Putamen (tissue), 1 donor: ENCODE results near the gene CLIC1.

Experiments used
- DNase-seq: peaks from one replicate; pipeline ENCODE4 v3.0.0-alpha.2; 2016; ENCODE audit warnings: low spot score

CLIC1 gene

GRCh38 chr6:31737991-31738979 is 2.0 kb upstream of the CLIC1 start:
- no peak for DNase-seq

GRCh38 chr6:31737315-31737990 is 1.1 kb upstream of the CLIC1 start:
- DNase-seq = no peak

GRCh38 chr6:31736768-31737314 is 511 bp upstream of the CLIC1 start:
- no peak for DNase-seq

DNA sequence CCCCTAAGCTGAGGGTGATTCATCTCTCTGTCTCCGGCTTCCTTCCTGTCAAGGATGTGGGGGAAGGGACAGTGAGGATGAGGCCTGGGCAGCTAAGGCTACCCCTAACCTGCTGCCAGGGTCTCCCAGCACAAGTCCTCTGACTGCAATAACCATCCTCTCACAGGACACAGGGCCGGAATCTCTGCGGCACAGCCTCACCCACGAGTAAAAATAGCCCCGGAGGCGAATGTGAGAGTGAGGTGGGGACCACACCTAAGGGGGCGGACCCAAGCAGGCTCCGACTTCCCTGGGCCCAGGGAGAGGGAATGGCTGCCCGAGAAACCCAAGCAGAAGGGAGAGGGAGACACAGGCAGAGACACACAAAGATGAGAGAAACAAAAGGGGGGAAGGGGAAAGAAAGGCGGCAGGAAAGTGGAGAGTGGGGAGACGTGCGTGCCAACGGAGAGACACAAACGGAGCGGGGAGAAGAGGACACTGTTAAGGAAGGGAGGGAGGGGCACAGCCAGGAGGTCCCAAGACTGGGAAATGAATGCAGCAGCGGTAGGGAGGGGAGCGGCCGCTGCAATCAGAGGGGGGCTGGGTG is 1.4 kb downstream of the CLIC1 start:
- DNase-seq = no peak

DNA sequence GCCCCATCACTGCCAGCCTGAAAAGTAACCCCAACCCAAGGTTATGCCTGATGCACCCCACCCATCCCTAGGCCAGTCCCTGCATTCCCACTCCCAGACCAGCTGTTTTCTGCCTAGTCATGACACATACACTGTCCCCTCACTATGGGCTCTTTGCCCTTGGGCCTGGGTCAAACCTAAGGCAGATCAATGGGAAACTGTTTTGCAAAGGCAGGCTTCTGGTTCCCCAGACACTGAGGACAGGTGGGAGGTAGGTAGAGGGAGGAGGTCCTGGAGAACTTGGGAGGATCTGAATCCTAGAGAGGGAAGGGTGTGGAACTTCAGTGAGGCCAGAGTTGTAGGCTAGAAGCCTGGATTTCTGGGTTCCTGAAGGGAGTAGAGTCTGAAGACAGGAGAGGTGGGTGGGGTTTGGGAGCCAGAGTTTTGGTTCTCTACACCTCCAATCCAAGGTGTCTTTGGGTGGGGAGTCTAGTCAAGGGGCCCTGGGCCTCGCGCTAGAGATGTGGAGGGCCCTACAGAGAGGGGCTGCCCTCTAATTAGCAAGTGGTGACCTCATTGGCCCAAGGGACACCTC is 2.0 kb downstream of the CLIC1 start:
- no peak for DNase-seq

DNA sequence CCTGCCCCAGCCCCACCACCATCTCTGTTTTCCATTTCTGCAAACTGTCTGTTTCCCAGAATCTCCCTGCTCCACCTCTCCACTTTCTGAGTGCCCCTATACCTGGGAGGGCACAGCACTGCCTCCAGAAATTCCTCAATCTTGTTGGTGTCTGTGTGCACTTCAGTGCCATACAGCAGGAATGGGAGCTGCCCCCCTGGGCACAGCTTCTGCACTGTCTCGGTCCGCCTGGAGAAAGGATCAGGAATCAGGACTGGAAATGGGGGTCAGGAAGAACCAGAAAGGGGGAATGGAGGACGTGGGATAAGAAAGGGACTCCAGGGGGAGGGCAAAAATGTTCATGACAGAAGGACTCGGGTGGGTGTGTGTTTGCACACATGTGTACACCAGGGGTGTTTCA is 2.6 kb downstream of the CLIC1 start:
- no peak for DNase-seq

GRCh38 chr6:31732029-31732428 is 4.3 kb downstream of the CLIC1 start:
- no peak for DNase-seq

DNA sequence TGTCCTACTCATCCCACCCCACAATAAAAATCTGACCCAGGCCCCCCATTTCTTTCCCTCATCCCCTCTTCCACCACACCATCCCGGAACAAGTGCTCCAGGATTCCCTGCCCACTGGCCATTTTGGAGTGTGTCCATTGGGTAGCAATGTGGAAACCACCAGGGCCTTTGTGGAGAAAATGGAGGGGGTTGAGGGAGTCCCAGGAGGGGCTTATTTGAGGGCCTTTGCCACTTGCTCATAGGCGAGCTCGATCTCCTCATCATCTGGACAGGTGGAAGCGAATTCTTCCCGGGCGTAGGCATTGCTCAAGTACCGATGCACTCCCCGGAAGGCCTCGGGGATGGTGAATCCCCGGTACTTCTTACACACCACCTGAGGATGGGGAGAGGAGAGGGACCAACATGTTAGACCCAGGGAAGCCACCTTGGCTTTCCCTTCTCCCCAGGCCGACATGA is 5.7 kb downstream of the CLIC1 start:
- DNase-seq = no peak

DNA sequence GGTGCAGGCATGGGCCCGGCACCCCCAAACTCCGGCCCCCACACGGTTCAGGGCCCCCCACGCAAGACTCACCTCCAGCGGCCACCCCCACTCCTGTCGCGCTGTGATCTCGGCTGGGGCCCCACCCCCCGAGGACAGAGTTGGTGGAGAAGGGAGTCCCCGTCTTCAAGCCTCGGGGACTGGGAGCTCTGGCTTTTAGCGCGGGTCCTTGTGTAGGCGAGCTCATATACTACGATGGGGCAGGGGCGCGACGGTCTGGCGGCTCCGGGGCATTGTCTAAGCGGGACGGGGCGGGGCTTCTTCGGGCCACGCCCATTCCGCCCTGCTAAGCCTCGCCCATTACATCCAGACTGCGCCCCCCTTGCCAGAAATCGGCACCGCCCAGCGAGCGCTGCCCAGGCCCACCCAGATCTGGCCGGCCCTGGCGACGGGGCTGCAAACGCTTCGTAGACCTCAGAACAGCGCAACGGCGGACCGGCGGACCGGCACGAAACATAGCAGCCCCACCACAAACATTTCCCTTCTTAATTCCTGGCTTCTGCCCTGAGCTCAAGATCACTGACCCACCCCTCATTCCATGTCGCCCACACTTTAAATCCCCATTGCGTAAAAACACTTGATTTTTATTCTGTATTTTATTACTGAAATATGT is 6.2 kb downstream of the CLIC1 start:
- peak; percentile 70 for DNase-seq

- DNase-seq = peak; percentile 79
Observed at GRCh38 chr6:31729515-31729978, 6.8 kb downstream of the CLIC1 start.

DNA sequence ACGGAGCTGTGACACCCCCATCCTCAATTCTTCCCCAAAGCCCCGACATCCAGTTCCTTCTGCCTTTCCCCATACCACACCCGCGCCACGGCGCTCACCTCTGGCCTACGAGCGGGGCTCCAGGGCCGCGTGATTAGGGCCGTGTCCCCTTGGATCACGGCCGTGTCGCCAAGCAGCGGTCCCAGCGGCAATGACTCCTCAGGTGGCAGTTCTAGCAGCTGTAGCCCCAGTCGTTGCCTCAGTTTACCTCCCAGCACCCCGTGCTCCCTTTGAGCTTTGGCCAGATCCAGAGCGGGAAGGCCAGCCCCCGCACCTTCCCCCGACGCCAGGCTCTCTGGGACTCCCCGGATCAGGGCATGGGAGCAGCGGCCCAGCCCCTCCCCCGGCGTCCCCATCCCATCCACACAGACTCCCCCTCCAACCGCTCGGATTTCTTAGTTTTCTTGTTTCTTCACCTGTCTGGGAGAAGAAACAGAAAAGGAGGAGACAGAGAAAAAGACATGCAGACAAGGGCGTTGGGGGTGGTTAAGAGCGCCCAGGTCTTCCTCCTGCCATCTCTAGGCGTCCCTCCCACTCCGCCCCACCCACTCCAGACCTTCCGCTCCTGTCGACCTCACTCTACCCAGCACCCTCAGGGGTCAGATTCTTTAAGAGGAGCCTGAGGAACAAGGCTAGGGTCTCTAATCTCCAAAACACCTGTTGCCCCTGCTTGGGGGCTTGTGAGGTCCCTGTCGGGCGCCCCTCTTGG is 7.4 kb downstream of the CLIC1 start, which contains the start of gene DDAH2:
Gene DDAH2 (minus strand): TSS at position 533 of the 748 bp plus-strand sequence. CDS start 138 bp downstream, at position 395.
- DNase-seq = no peak

DNA sequence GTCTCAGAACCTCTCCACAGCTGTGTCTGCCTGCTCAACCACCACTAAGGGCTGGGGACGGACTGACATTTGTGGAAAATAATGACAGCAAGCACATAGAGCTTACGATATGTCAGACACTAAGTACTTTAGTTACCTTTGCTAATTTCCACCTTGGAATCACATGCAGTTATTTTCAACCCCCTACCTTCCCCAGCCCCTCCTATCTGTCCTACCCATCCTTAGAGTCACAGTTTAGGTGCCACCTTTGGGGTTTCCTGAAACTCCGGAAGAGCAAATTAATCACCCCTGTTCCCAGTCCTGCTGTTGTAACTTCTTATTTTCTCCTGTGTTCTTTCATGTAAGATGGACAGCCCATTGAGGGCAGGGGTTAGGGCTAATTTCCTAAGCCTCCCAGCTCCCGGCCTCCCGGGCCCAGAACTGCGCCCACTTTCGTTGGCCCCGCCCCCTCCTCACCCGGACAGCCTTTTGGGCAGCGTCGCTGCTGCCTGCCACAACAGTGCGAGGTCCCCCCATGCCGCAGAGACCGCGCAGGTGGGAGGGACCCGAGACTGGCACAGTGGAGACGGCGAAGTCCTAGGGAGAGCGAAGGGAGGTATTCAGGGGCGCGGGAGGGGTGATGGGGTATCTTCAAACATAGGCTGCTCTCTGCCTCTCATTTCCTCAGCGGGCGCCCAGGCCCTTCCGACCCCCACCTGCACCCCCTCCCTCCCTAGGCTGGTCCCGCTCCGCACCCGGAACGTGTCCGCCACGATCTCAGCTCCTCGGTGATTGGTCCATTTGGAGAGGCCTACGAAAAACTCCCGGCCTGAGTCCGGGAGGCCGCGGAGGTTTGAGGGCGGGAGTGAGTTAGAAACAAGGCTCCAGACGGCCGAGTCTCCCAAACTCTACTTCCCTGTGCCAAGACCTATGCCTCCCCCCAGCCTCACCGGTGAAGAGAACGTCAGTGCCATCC is 8.3 kb downstream of the CLIC1 start:
- no peak for DNase-seq

GRCh38 chr6:31727034-31727716 is 9.2 kb downstream of the CLIC1 start:
- no peak for DNase-seq

DNA sequence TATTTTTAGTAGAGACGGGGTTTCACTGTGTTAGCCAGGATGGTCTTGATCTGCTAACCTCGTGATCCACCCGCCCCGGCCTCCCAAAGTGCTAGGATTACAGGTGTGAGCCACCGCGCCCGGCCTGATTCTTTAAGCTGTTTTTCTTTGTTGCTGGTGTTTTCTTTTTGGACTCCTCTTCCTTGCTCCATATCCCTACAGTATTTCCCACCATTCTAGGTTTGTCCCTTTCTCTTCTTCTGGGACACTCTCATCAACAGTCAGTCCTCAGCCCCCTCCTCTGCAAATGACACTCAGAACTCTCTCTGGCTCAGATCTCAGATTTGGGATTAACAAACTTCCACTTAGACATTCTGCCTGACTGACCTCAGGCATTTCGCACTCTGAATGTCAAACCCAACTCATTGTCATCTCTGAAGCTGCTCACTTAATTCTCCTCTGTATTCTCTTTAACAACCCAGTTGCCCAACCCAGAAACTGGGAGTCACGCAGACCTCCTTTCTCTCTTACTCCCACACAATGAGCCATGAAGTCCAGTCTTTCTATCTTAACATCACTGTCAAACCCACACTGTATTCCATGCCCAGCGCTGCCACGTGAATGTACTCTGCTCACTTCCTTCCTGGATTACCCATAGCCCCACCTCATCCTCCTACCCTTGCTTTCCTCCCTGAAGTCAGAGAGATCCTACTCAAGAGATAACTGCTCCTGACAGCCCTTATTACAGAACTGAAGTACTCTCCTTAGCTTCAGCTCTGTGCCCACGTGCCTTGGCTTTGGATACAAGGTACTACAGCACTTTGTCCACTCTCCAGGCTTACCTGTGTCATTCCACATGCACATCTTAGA is 10.6 kb downstream of the CLIC1 start:
- DNase-seq = no peak

DNA sequence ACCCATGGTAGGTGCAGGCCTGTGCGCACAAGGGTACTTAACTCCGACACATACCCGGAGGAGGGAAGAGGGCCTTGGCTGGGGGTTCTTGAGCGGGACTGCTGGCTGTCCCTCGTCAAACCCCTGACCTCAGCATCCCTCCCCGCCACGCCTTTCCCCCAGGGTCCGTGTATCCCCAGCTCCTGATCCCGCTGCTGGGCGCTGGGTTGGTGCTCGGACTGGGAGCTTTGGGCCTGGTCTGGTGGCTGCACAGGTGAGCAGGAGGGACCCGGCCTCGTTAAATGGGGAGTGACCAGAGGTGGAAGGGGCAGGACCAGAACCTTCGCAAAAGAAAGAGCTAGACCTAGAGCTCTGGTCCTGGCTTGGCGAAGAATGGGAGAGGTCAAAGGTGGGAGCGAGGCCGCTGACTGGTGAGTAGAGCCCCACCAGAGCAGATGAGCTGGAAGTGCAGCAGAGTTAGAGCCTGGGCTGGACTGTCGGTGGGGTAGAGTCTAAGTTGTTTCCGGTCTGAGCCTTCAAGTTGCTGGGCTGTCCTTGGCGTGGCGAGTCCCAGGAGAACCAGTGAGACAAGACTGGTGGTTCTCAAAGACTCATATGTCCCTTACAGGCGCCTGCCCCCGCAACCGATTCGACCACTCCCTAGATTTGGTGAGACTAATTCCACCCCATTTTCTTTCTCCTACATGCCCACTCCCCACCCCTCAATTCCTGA is 12.2 kb downstream of the CLIC1 start:
- DNase-seq = no peak

DNA sequence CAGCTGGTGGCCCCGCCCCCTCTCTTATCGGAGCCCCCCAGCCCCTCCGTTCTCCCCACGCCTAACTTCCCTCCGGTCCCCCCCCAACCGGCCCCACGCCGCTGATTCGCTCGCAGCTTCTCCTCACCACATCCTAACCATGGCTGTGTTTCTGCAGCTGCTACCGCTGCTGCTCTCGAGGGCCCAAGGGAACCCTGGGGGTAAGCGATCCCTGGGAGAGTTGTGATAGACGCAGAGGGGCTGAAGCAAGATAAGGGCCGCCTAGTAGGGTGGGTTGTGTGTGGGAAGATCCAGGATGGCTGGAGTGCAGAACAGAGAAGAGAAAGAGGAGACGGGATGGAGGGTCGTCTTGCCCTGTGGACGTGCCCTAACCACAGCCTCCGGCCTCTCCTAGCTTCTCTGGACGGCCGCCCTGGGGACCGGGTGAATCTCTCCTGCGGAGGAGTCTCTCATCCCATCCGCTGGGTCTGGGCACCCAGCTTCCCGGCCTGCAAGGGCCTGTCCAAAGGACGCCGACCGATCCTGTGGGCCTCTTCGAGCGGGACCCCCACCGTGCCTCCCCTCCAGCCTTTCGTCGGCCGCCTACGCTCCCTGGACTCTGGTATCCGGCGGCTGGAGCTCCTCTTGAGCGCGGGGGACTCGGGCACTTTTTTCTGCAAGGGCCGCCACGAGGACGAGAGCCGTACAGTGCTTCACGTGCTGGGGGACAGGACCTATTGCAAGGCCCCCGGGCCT is 12.9 kb downstream of the CLIC1 start, which contains the start of gene MPIG6B:
Gene MPIG6B (plus strand): TSS at position 129 of the 735 bp plus-strand sequence. CDS start 11 bp downstream, at position 140.
- DNase-seq = no peak
